ENCODE results near the gene IQCB1. TPM values are rescaled to one million over a fixed set of nuclear protein-coding genes. Genes with fewer than 3 reads are reported as not detected.

Gene IQCB1
- total and polyA plus RNA-seq, 10 of the 15 experiments (the other 5 are each of a cell fraction or from before 2014, with no cell fraction given): 36.0 to 69.4 (median 48.9) TPM

DNA sequence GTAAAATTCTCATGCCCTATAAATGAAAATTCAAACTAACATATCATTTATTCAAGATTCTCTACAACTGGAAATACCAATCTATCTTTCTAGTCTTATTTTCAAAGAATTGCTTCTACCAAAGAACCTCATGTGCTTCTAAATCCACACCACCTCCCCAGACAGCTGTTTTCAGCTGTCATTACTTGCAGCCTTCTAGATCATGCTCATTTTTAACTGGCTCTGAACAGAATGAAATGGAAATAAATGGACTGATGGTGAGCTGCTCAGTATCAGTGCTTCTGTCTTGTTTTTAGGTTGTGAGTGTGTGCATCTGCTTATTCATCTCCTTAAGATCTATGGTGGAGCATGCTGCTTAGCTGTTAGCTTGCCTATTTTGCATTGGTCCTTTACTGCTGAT lies 114.7 kb downstream of the IQCB1 start:
- TSS peak; percentile 57 for BruUV-seq (replicated peaks)
- DNase-seq (ENCODE audit: low read depth, low spot score) (no peak), FAIRE-seq (no peak), ATAC-seq (no peak)
- no peak overlapping the region for H2AFZ ChIP-seq (ENCODE audit: control insufficient read depth, low read depth, low read length)
- H3K79me2 ChIP-seq (ENCODE audit: control insufficient read depth, insufficient read depth, low read length): no peaks in the 10 kb centered on the region
- peaks cover 11% of the 10 kb centered on the region for H3K4me1 ChIP-seq (ENCODE audit: control insufficient read depth, insufficient read depth, low read length)
- no peak overlapping the region for H3K9ac ChIP-seq (ENCODE audit: control insufficient read depth, insufficient read depth, low read length)
- CTCF ChIA-PET: interaction anchor here (1.4 to 2.1 kb wide), 3 partner anchors 9 to 174 kb away, joined by 3 to 9 read pairs (median 4); no protein-coding TSS in a partner anchor
- intact Hi-C loops (cut with micrococcal nuclease; ENCODE audit: unreplicated experiment): no loop called here
- POLR2A ChIA-PET: no interaction called here
- H3K36me3 ChIP-seq (ENCODE audit: control insufficient read depth in 2 of 2, insufficient read depth in 2 of 2, low read length in 1 of 2): peaks cover 5 to 32% of the 10 kb centered on the region in 2 experiments
- H4K20me1 ChIP-seq (ENCODE audit: control insufficient read depth, insufficient read depth): no peaks in the 10 kb centered on the region
- RAD21 ChIA-PET (ENCODE audit: unreplicated experiment): no interaction called here
- H3K4me2 ChIP-seq (ENCODE audit: control insufficient read depth, insufficient read depth): no peak overlapping the region
- no peaks in the 10 kb centered on the region for H3K27me3 ChIP-seq (replicated peaks in 1 of 2; ENCODE audit: control insufficient read depth in 2 of 2, insufficient read depth in 2 of 2, low read length in 1 of 2)
- SMC1A ChIA-PET (ENCODE audit: uncharacterized antibody, unreplicated experiment): interaction anchor here (0.7 to 1.3 kb wide), 4 partner anchors 9 to 39 kb away, joined by 3 to 4 read pairs (median 3); no protein-coding TSS in a partner anchor
- H3K9me3 ChIP-seq (replicated peaks; ENCODE audit: control insufficient read depth, insufficient read depth, low read length): no peaks in the 10 kb centered on the region
- in situ Hi-C loops (cut with MboI): no loop called here
- no peak overlapping the region for H3K27ac ChIP-seq (ENCODE audit: control insufficient read depth, insufficient read depth)
- H3K4me3 ChIP-seq: no peak overlapping the region
- TF ChIP-seq BCL11A (IDR thresholded peaks at IDR 0.05; ENCODE audit: low read depth, low read length) (no peak), ESRRA (IDR thresholded peaks at IDR 0.05; ENCODE audit: low read length) (no peak), POU2F2 (IDR thresholded peaks at IDR 0.05; ENCODE audit: borderline replicate concordance, low read depth, low read length) (no peak), HCFC1 (IDR thresholded peaks at IDR 0.05; ENCODE audit: low read length) (no peak), MXI1 (IDR thresholded peaks at IDR 0.05; ENCODE audit: low read depth, low read length) (no peak), SIX5 (IDR thresholded peaks at IDR 0.05; ENCODE audit: low read depth, low read length, severe bottlenecking) (no peak), IKZF1 (conservative IDR thresholded peaks at IDR 0.05) (no peak), SUPT20H (IDR thresholded peaks at IDR 0.05; ENCODE audit: borderline replicate concordance, control insufficient read depth, low read depth, low read length) (no peak), FOS (IDR thresholded peaks at IDR 0.05; ENCODE audit: borderline replicate concordance, extremely low read depth, insufficient read length) (no peak), RAD21 (IDR thresholded peaks at IDR 0.05; ENCODE audit: insufficient read depth, low read depth, low read length) (no peak), LARP7 (IDR thresholded peaks at IDR 0.05) (no peak)
- TF ChIP-seq, protein P1, sequence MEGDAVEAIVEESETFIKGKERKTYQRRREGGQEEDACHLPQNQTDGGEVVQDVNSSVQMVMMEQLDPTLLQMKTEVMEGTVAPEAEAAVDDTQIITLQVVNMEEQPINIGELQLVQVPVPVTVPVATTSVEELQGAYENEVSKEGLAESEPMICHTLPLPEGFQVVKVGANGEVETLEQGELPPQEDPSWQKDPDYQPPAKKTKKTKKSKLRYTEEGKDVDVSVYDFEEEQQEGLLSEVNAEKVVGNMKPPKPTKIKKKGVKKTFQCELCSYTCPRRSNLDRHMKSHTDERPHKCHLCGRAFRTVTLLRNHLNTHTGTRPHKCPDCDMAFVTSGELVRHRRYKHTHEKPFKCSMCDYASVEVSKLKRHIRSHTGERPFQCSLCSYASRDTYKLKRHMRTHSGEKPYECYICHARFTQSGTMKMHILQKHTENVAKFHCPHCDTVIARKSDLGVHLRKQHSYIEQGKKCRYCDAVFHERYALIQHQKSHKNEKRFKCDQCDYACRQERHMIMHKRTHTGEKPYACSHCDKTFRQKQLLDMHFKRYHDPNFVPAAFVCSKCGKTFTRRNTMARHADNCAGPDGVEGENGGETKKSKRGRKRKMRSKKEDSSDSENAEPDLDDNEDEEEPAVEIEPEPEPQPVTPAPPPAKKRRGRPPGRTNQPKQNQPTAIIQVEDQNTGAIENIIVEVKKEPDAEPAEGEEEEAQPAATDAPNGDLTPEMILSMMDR (IDR thresholded peaks at IDR 0.05 in 2 of 3, conservative IDR thresholded peaks at IDR 0.05 in 1 of 3; ENCODE audit: control insufficient read depth in 2 of 3, extremely low read depth in 1 of 3, insufficient read depth in 1 of 3, low read depth in 3 of 3, low read length in 3 of 3): no peak
- TF ChIP-seq, protein P2, sequence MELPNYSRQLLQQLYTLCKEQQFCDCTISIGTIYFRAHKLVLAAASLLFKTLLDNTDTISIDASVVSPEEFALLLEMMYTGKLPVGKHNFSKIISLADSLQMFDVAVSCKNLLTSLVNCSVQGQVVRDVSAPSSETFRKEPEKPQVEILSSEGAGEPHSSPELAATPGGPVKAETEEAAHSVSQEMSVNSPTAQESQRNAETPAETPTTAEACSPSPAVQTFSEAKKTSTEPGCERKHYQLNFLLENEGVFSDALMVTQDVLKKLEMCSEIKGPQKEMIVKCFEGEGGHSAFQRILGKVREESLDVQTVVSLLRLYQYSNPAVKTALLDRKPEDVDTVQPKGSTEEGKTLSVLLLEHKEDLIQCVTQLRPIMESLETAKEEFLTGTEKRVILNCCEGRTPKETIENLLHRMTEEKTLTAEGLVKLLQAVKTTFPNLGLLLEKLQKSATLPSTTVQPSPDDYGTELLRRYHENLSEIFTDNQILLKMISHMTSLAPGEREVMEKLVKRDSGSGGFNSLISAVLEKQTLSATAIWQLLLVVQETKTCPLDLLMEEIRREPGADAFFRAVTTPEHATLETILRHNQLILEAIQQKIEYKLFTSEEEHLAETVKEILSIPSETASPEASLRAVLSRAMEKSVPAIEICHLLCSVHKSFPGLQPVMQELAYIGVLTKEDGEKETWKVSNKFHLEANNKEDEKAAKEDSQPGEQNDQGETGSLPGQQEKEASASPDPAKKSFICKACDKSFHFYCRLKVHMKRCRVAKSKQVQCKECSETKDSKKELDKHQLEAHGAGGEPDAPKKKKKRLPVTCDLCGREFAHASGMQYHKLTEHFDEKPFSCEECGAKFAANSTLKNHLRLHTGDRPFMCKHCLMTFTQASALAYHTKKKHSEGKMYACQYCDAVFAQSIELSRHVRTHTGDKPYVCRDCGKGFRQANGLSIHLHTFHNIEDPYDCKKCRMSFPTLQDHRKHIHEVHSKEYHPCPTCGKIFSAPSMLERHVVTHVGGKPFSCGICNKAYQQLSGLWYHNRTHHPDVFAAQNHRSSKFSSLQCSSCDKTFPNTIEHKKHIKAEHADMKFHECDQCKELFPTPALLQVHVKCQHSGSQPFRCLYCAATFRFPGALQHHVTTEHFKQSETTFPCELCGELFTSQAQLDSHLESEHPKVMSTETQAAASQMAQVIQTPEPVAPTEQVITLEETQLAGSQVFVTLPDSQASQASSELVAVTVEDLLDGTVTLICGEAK (IDR thresholded peaks at IDR 0.05; ENCODE audit: borderline replicate concordance): no peak
- TF ChIP-seq, protein P3, sequence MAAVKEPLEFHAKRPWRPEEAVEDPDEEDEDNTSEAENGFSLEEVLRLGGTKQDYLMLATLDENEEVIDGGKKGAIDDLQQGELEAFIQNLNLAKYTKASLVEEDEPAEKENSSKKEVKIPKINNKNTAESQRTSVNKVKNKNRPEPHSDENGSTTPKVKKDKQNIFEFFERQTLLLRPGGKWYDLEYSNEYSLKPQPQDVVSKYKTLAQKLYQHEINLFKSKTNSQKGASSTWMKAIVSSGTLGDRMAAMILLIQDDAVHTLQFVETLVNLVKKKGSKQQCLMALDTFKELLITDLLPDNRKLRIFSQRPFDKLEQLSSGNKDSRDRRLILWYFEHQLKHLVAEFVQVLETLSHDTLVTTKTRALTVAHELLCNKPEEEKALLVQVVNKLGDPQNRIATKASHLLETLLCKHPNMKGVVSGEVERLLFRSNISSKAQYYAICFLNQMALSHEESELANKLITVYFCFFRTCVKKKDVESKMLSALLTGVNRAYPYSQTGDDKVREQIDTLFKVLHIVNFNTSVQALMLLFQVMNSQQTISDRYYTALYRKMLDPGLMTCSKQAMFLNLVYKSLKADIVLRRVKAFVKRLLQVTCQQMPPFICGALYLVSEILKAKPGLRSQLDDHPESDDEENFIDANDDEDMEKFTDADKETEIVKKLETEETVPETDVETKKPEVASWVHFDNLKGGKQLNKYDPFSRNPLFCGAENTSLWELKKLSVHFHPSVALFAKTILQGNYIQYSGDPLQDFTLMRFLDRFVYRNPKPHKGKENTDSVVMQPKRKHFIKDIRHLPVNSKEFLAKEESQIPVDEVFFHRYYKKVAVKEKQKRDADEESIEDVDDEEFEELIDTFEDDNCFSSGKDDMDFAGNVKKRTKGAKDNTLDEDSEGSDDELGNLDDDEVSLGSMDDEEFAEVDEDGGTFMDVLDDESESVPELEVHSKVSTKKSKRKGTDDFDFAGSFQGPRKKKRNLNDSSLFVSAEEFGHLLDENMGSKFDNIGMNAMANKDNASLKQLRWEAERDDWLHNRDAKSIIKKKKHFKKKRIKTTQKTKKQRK (IDR thresholded peaks at IDR 0.05; ENCODE audit: low read depth, low read length): no peak
- TF ChIP-seq, protein P4, sequence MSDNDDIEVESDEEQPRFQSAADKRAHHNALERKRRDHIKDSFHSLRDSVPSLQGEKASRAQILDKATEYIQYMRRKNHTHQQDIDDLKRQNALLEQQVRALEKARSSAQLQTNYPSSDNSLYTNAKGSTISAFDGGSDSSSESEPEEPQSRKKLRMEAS (IDR thresholded peaks at IDR 0.05; ENCODE audit: low read depth, low read length): no peak

Data from GM12878 (cell line).